GM12872 (cell line): ENCODE data around the gene STXBP1.

Experiments used
- TF ChIP-seq, protein P1 (sequence below): IDR thresholded peaks from 3 replicates; pipeline ENCODE4 v1.5.1; 2011; ENCODE audit warnings: low read depth, mild to moderate bottlenecking, low read length, moderate library complexity; ENCODE audit not compliant: insufficient read depth

Gene STXBP1

DNA sequence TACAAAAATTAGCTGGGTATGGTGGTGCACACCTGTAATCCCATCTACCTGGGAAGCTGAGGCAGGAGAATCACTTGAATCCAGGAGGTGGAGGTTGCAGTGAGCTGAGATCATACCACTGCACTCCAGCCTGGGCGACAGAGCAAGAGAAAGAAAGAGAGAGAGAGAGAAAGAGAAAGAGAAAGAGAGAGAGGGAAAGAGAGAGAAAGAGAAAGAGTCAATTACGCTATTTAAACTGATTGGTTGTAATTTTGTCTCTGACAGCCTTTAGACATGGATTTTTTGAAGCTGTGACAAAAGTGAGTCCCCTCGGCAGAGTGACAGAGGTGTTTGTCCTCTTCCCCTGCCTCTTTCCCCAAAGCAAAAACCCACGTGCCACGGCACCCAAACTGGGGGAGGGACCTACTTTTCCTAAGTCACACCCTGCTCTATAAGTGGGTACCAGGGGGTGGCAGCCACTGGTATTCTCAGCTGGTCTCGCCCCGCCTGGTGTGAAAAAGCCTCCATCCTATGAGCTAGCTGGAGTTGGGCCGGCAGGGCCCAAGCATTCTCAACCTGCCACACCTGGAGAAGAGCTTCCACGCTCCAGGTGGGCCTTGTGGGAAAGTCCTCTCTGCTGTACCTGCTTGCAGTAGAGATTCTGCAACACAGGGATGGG lies 91.3 kb downstream of the STXBP1 start:
- TF ChIP-seq, protein P1, sequence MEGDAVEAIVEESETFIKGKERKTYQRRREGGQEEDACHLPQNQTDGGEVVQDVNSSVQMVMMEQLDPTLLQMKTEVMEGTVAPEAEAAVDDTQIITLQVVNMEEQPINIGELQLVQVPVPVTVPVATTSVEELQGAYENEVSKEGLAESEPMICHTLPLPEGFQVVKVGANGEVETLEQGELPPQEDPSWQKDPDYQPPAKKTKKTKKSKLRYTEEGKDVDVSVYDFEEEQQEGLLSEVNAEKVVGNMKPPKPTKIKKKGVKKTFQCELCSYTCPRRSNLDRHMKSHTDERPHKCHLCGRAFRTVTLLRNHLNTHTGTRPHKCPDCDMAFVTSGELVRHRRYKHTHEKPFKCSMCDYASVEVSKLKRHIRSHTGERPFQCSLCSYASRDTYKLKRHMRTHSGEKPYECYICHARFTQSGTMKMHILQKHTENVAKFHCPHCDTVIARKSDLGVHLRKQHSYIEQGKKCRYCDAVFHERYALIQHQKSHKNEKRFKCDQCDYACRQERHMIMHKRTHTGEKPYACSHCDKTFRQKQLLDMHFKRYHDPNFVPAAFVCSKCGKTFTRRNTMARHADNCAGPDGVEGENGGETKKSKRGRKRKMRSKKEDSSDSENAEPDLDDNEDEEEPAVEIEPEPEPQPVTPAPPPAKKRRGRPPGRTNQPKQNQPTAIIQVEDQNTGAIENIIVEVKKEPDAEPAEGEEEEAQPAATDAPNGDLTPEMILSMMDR, result no peak

DNA sequence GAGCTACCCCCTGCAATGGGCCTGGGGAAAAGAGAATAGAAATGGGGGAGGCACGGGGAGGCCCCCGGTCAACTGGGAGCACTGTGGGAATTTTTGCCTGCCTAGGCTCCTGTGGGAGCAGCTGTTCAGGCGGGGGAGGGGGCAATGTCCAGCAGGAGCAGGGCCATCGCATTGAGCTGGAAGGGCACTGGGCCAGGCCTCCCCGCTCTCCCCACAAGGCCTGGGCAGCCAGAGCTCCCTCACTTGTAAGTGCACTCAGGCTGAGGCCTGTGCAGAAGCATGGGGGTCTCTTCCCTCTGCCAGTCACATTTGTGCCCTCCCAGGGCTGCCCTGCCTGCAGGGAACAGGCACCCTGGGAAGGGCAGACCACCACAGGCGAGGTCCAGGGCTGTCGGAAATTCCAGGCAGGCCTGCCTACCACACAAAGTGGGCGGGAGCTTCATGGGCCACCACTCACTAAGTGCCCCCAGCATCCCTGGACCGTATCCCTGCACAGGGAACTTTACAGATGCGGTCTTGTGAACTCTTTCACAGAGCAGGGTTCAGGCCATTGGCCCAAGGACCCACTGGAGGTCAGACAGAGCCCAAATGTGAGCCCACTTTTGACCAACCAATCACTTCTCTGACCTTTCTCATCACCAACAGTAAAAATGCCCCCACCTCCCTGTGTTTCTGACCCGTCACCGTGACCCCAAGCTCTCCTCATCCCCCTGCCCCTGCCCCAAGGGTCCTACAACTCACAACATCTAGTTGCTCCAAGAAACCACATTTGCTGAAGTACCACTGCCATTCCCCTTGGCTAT lies 93.7 kb downstream of the STXBP1 start:
- TF ChIP-seq, protein P1, result no peak

DNA sequence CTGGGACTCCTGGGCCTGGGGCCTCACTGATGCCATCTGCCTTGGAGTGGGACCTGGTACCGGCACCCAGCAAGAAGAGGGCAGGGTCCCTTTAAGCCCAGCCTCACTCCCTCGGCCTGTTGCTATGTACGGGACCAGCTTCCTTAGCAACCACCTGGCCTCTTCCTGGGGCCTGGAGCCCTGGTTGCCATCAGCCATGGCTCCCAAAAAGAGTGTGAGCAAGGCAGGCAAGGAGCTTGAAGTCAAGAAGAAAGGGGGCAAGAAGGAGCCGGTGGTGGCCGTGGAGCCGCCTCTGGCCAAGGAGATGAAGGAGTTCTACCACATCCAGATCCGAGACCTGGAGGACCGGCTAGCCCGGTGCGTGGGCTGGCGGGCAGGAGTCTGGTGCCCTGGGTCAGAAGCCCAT lies 94.8 kb downstream of the STXBP1 start, which contains the start of gene CFAP157:
CFAP157 (plus strand) TSS at position 153 of the 406 bp plus-strand sequence; CDS start at position 197, 44 bp downstream.
- TF ChIP-seq, protein P1, result no peak

DNA sequence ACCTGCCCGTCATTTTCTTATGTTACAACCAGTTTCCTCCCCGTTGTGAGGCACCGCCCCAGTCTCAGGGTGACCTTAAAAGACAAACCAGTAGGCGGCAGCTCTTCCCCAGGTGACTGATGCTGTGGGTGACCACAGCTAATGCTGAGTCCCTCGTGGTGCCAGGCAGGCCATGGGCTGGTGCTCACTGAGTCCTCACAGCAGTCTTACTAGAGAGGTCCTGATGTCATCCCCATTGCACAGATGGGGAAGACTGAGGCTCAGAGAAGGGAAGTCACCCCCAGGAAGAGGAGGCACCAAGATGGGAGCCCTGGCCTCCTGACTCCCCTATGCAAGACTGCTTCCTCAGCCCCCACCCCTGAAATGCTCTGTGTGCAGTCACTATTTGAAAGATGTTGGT lies 95.7 kb downstream of the STXBP1 start:
- TF ChIP-seq, protein P1, result peak; percentile 49; the same call in 2 of the 3 replicates

DNA sequence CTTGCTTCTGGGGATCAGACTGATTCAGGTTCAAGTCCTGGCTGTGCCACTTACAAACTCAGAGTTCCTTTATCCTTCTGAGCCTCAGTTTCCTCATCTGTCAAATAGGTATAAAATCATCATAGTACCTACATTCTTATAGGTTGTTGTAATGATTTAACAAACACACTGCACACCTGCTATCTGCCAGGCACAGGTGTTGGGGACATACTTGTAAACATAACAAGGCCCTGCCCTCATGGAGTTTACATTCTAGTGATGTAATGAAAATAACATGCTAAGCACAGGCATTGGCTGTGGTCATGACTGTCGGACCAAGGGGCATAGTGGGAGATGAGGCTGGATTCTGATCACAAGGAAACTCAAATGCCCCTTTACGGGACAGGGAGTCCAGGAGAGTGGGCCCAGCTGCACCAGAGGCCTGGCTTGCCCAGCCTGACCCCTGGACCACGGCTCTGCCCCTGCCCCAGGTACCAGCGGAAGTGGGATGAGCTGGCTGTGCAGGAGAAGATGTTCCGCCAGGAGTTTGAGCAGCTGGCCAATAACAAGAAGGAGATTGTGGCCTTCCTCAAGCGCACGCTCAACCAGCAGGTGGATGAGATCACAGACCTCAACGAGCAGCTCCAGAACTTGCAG lies 97.0 kb downstream of the STXBP1 start:
- TF ChIP-seq, protein P1, result no peak

DNA sequence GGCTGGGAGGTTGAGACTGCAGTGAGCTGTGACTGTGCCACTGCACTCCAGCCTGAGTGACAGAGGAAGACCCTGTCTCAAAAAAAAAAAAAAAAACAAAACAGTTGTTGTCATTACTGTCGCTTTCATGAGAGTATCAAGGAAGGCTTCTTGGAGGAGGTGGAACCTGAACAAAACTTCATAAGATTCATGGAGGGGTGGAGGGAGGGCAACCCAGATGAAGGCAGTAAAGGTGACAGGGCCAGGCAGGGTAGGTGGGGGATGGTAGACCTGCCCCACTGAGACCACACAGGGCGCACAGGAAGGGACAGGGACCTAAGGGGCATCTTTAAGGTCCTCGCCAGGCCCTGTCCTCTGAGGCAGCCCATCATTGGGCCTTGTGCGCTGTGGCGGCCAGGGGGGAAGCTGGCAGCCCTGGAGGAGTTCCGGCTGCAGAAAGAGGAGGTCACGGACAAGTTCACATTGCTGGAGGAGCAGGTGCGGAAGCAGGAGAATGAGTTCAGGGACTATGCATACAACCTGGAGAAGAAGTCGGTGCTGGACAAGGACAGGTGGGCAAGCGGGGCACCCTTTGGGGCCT lies 98.2 kb downstream of the STXBP1 start:
- TF ChIP-seq, protein P1, result no peak

DNA sequence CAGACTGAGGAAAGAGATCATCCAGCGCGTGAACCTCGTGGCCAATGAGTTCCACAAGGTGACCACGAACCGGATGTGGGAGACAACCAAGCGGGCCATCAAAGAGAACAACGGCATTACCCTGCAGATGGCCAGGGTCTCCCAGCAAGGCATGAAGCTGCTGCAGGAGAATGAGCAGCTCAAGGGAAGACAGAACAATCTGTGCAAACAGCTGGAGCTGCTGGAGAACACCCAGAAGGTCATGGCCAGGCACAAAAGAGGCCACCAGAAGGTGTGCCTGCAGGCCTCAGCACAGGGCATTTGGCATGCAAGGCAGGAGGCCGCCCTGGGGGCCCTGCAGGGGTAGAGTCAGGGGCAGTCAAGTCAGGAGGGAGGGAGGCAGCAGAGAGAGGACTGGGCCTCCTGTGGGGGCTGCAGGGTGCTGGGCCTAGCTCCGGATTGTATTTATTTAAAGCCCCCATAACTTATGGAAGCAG lies 99.2 kb downstream of the STXBP1 start:
- TF ChIP-seq, protein P1, result no peak
